SU-DHL-6 (cell line): ENCODE results near the gene PIGH.

Experiments
- EZH2phosphoT487 ChIP-seq: fragments of 200-600 bp; sonication (generic), shearing (Covaris generic); conservative IDR thresholded peaks from 2 replicates; pipeline ENCODE4 v1.6.1; 2018; ENCODE audit warnings: mild to moderate bottlenecking, antibody characterized with exemption, low read length, moderate library complexity, mixed read lengths
- TF ChIP-seq, protein P1 (sequence below): fragments of 200-600 bp; sonication (generic); IDR thresholded peaks from one replicate; pipeline ENCODE4 v1.5.1; 2017; ENCODE audit warnings: antibody characterized with exemption, mild to moderate bottlenecking, low read length, moderate library complexity; ENCODE audit not compliant: insufficient read depth, poor library complexity, severe bottlenecking

DNA sequence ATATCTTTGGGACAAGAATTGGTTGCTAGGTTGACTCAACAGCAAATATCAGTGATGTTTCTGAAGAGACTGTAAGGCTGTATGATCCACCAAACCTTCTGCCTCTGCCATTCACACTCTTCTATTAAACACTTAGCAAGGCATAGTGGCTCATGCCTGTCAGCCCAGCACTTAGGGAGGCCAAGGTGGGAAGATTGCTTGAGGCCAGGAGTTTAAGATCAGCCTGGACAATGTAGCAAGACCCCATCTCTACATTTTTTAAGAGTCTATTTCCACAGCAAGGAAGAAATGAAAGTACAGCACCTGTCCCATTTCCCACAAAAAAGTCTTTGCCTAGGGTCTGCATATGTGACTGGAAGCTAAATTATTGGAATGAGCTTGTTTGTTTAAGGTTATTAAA, 27.5 kb upstream of the PIGH start:
- TF ChIP-seq, protein P1, sequence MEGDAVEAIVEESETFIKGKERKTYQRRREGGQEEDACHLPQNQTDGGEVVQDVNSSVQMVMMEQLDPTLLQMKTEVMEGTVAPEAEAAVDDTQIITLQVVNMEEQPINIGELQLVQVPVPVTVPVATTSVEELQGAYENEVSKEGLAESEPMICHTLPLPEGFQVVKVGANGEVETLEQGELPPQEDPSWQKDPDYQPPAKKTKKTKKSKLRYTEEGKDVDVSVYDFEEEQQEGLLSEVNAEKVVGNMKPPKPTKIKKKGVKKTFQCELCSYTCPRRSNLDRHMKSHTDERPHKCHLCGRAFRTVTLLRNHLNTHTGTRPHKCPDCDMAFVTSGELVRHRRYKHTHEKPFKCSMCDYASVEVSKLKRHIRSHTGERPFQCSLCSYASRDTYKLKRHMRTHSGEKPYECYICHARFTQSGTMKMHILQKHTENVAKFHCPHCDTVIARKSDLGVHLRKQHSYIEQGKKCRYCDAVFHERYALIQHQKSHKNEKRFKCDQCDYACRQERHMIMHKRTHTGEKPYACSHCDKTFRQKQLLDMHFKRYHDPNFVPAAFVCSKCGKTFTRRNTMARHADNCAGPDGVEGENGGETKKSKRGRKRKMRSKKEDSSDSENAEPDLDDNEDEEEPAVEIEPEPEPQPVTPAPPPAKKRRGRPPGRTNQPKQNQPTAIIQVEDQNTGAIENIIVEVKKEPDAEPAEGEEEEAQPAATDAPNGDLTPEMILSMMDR = no peak
- TF ChIP-seq EZH2phosphoT487 = no peak
